ENCODE data around the gene CSRP2. TPM values are rescaled to one million over a fixed set of nuclear protein-coding genes. Genes with fewer than 3 reads are reported as not detected.

CSRP2 gene
- total RNA-seq, 1 experiment from 2014 or later = 36.1 TPM

DNA sequence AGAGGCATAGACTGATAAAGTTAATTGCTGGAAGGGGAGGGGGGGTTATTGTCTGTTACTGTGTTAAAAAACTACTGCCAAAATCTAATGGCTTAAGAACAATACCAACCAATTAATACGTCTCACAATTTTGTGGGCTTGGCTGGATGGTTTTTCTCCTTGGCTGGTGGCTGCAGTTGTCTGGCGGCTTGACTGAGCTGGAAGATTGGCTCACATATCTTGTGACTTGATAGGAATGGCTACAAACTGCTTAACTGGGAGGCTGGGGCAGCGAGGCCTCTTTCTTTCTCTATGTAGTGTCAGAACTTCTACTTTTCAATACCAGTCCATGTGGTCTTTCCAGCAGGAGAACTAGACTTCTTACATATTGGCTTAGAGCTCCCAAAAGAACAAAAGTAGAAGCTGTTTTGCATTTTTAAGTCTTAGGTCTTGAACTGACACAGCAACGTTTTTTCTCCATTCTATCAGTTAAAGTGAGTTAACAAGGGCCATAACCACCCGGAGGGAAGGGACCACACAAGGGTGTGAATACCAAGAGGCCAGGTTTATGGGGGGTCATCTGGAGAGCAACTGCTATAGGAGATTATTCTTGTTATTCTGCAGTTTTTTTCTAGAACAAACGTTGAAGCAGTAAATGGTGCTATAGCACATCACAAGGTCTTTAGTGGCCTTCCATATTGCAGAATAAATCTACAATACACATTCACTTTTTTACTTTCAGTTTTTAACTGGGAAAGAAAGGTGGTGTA lies 68.0 kb downstream of the CSRP2 start:
- H3K9ac ChIP-seq (ENCODE audit: low read length) = no peak overlapping the region
- intact Hi-C loops (cut with micrococcal nuclease) = no loop called here
- no peaks in the 10 kb centered on the region for H3K9me3 ChIP-seq (ENCODE audit: control insufficient read depth in 1 of 2, insufficient read depth in 1 of 2, low read depth in 1 of 2, low read length in 2 of 2)
- ChIA-PET RAD21 (ENCODE audit: low non-redundant PET in 1 of 2, low total read pairs in 2 of 2, uncharacterized antibody in 2 of 2, unreplicated experiment in 2 of 2) (no interaction called here), POLR2A (no interaction called here), CTCF (no interaction called here)
- H2AFZ ChIP-seq (ENCODE audit: low read depth, low read length, poor library complexity, severe bottlenecking) = no peak overlapping the region
- TF ChIP-seq, protein P1, sequence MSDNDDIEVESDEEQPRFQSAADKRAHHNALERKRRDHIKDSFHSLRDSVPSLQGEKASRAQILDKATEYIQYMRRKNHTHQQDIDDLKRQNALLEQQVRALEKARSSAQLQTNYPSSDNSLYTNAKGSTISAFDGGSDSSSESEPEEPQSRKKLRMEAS (IDR thresholded peaks at IDR 0.05) = no peak
- TF ChIP-seq TCF7L2 (IDR thresholded peaks at IDR 0.05; ENCODE audit: borderline replicate concordance, extremely low read depth, insufficient read depth, insufficient read length) (no peak), EZH2 (IDR thresholded peaks at IDR 0.05) (no peak)
- TF ChIP-seq, protein P2, sequence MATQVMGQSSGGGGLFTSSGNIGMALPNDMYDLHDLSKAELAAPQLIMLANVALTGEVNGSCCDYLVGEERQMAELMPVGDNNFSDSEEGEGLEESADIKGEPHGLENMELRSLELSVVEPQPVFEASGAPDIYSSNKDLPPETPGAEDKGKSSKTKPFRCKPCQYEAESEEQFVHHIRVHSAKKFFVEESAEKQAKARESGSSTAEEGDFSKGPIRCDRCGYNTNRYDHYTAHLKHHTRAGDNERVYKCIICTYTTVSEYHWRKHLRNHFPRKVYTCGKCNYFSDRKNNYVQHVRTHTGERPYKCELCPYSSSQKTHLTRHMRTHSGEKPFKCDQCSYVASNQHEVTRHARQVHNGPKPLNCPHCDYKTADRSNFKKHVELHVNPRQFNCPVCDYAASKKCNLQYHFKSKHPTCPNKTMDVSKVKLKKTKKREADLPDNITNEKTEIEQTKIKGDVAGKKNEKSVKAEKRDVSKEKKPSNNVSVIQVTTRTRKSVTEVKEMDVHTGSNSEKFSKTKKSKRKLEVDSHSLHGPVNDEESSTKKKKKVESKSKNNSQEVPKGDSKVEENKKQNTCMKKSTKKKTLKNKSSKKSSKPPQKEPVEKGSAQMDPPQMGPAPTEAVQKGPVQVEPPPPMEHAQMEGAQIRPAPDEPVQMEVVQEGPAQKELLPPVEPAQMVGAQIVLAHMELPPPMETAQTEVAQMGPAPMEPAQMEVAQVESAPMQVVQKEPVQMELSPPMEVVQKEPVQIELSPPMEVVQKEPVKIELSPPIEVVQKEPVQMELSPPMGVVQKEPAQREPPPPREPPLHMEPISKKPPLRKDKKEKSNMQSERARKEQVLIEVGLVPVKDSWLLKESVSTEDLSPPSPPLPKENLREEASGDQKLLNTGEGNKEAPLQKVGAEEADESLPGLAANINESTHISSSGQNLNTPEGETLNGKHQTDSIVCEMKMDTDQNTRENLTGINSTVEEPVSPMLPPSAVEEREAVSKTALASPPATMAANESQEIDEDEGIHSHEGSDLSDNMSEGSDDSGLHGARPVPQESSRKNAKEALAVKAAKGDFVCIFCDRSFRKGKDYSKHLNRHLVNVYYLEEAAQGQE (IDR thresholded peaks at IDR 0.05; ENCODE audit: low read depth) = no peak
- no peaks in the 10 kb centered on the region for H3K79me2 ChIP-seq (ENCODE audit: insufficient read depth, low read length)
- ATAC-seq = no peak
- no peak overlapping the region for H3K4me3 ChIP-seq (replicated peaks in 1 of 2; ENCODE audit: low read depth in 1 of 2, low read length in 2 of 2)
- BruUV-seq (replicated peaks) = no TSS peak
- no peaks in the 10 kb centered on the region for H3K27me3 ChIP-seq (ENCODE audit: insufficient read depth, low read length)
- H3K4me2 ChIP-seq (ENCODE audit: low read length) = no peak overlapping the region
- DNase-seq (ENCODE audit: low read depth, low spot score) = no peak
- peaks cover 0 to 3% of the 10 kb centered on the region in 2 experiments for H3K36me3 ChIP-seq (ENCODE audit: control insufficient read depth in 1 of 2, insufficient read depth in 2 of 2, low read length in 2 of 2)
- no peaks in the 10 kb centered on the region for H3K4me1 ChIP-seq (ENCODE audit: control insufficient read depth in 1 of 2, insufficient read depth in 2 of 2, low read length in 2 of 2)
- H4K20me1 ChIP-seq (ENCODE audit: insufficient read depth) = no peaks in the 10 kb centered on the region
- no peaks in the 10 kb centered on the region for H3K9me2 ChIP-seq (ENCODE audit: insufficient read depth)
- H3K27ac ChIP-seq (ENCODE audit: low read depth, low read length) = no peak overlapping the region

Other genes starting within 250 kb of the CSRP2 start
- 25.3 TPM for gene ZDHHC17, start 114.9 kb downstream of the CSRP2 start, total RNA-seq (2021; ENCODE audit: unreplicated experiment)
- 19.5 TPM for gene E2F7, start 186.6 kb upstream of the CSRP2 start, total RNA-seq (2021; ENCODE audit: unreplicated experiment)

Measured in HCT116 (cell line).